Liver (tissue), 9 donors: Measurements from ENCODE around the gene C14orf180. TPM values are rescaled to one million over a fixed set of nuclear protein-coding genes. Genes with fewer than 3 reads are reported as not detected.

Experiments used
- DNase-seq: peaks from one replicate; pipeline ENCODE4 v3.0.0-alpha.2; 2017; ENCODE audit warnings: low spot score
- H3K27ac ChIP-seq, 2 donors: one replicate each; pipeline ENCODE4 v1.7.0; 2013; ENCODE audit warnings: inconsistent platforms in 2 of 2, low read length in 2 of 2, control low read depth in 1 of 2, low read depth in 1 of 2, mild to moderate bottlenecking in 1 of 2
- H3K27me3 ChIP-seq, 4 donors: one replicate each; pipeline versions ENCODE4 v1.6.1 to v1.7.0; 2013; ENCODE audit warnings: low read length in 3 of 4, inconsistent platforms in 1 of 4, mild to moderate bottlenecking in 1 of 4, moderate library complexity in 1 of 4; ENCODE audit not compliant: control insufficient read depth in 4 of 4, insufficient read depth in 4 of 4
- H3K36me3 ChIP-seq, 4 donors: one replicate each; pipeline versions ENCODE4 v1.6.1 to v1.7.0; 2013; ENCODE audit warnings: low read length in 3 of 4, mild to moderate bottlenecking in 3 of 4, low read depth in 1 of 4, moderate library complexity in 1 of 4; ENCODE audit not compliant: control insufficient read depth in 4 of 4, insufficient read depth in 3 of 4
- H3K4me1 ChIP-seq, 4 donors: one replicate each; pipeline versions ENCODE4 v1.6.1 to v1.7.0; 2013; ENCODE audit warnings: low read length in 3 of 4, mild to moderate bottlenecking in 3 of 4, moderate library complexity in 1 of 4; ENCODE audit not compliant: control insufficient read depth in 4 of 4, insufficient read depth in 4 of 4
- H3K4me3 ChIP-seq, 3 donors: one replicate each; pipeline versions ENCODE4 v1.6.1 to v1.7.0; 2013; ENCODE audit warnings: low read length in 3 of 3, control low read depth in 1 of 3, low read depth in 1 of 3, mild to moderate bottlenecking in 1 of 3
- H3K9ac ChIP-seq, 2 donors: one replicate each; pipeline ENCODE4 v1.7.0; 2013; ENCODE audit warnings: low read length in 2 of 2, mild to moderate bottlenecking in 2 of 2, moderate library complexity in 2 of 2, control low read depth in 1 of 2, low read depth in 1 of 2
- H3K9me3 ChIP-seq, 4 donors: one replicate each; pipeline versions ENCODE4 v1.6.1 to v1.7.0; 2013; ENCODE audit warnings: low read length in 3 of 4; ENCODE audit not compliant: control insufficient read depth in 4 of 4
- EGR1 ChIP-seq, 2 donors: IDR thresholded peaks; 2 replicates each; pipeline ENCODE4 v1.6.1; 2016 to 2018; ENCODE audit warnings: antibody characterized with exemption in 2 of 2, low read depth in 2 of 2
- FOXA1 ChIP-seq: IDR thresholded peaks from 2 replicates; pipeline ENCODE4 v1.6.1; 2016; ENCODE audit warnings: antibody characterized with exemption
- FOXA2 ChIP-seq: IDR thresholded peaks from 2 replicates; pipeline ENCODE4 v1.6.1; 2016; ENCODE audit warnings: antibody characterized with exemption
- GABPA ChIP-seq, 2 donors: IDR thresholded peaks in 1 of 2; conservative IDR thresholded peaks in 1 of 2; 2 replicates each; pipeline ENCODE4 v1.6.1; 2016; ENCODE audit warnings: antibody characterized with exemption in 2 of 2, mild to moderate bottlenecking in 1 of 2, moderate library complexity in 1 of 2
- HNF4A ChIP-seq, 2 donors: conservative IDR thresholded peaks; 2 replicates each; pipeline ENCODE4 v1.6.1; 2016; ENCODE audit warnings: antibody characterized with exemption in 2 of 2, mild to moderate bottlenecking in 2 of 2
- HNF4G ChIP-seq: IDR thresholded peaks from 2 replicates; pipeline ENCODE4 v1.6.1; 2016; ENCODE audit warnings: antibody characterized with exemption
- JUND ChIP-seq, 2 donors: IDR thresholded peaks; 2 replicates each; pipeline ENCODE4 v1.6.1; 2016; ENCODE audit warnings: antibody characterized with exemption in 2 of 2
- NR2F2 ChIP-seq: IDR thresholded peaks from 2 replicates; pipeline ENCODE4 v1.6.1; 2016; ENCODE audit warnings: antibody characterized with exemption
- RAD21 ChIP-seq, 2 donors: IDR thresholded peaks; 2 replicates each; pipeline ENCODE4 v1.6.1; 2016; ENCODE audit warnings: antibody characterized with exemption in 2 of 2, mild to moderate bottlenecking in 2 of 2
- RXRA ChIP-seq, 2 donors: IDR thresholded peaks; 2 replicates each; pipeline ENCODE4 v1.6.1; 2017 to 2018; ENCODE audit warnings: antibody characterized with exemption in 2 of 2, mild to moderate bottlenecking in 1 of 2
- SP1 ChIP-seq: IDR thresholded peaks from 2 replicates; pipeline ENCODE4 v1.6.1; 2018; ENCODE audit warnings: antibody characterized with exemption, mild to moderate bottlenecking
- TAF1 ChIP-seq: conservative IDR thresholded peaks from 2 replicates; pipeline ENCODE4 v1.6.1; 2016; ENCODE audit warnings: antibody characterized with exemption, mild to moderate bottlenecking
- YY1 ChIP-seq: IDR thresholded peaks from 2 replicates; pipeline ENCODE4 v1.6.1; 2016; ENCODE audit warnings: antibody characterized with exemption, mild to moderate bottlenecking
- ZBTB33 ChIP-seq: IDR thresholded peaks from 2 replicates; pipeline ENCODE4 v1.6.1; 2016; ENCODE audit warnings: antibody characterized with exemption
- WGBS: extraction: QIAGEN DNeasy Blood & Tissue Kit; methylation state at CpG from one replicate; pipeline ENCODE4 v1.1.7; 2013; 5-methylcytosine and 5-hydroxymethylcytosine counted together
- polyA plus RNA-seq, 2 donors: library from polyadenylated mRNA; stranded (reverse) in 1 of 2; unstranded in 1 of 2; fragments of 200-250 nt in 1 of 2; fragments of >200 nt in 1 of 2; fragmentation: Nextera tagmentation in 1 of 2; extraction: Ambion mirVana in 1 of 2; gene quantifications; one replicate each; pipeline versions ENCODE4 v1.2.1 to v1.2.3, GENCODE V29; 2013 to 2015
- total RNA-seq, 2 donors: library from RNA; depleted of rRNA; stranded (reverse); fragments of >200 nt; gene quantifications; one replicate each; pipeline ENCODE4 v1.2.3, GENCODE V29; 2014
- TF ChIP-seq, protein P1 (sequence below): fragments of 150-350 bp; IDR thresholded peaks from 2 replicates; pipeline ENCODE4 v1.5.1; 2017; ENCODE audit warnings: improper control_type of control experiment, low read depth, low read length; ENCODE audit not compliant: missing input control
- TF ChIP-seq, protein P2 (sequence below): IDR thresholded peaks from 2 replicates; pipeline ENCODE4 v1.6.1; 2016; ENCODE audit warnings: antibody characterized with exemption
- TF ChIP-seq, protein P3 (sequence below): IDR thresholded peaks from 2 replicates; pipeline ENCODE4 v1.6.1; 2016; ENCODE audit warnings: antibody characterized with exemption
- TF ChIP-seq, protein P4 (sequence below): IDR thresholded peaks from 2 replicates; pipeline ENCODE4 v1.6.1; 2016; ENCODE audit warnings: antibody characterized with exemption, mild to moderate bottlenecking
- donor health status: healthy.
- donor health status: healthy.
- donor health status: healthy.
- donor health status: healthy.
- donor health status: healthy.

C14orf180 gene
- total and polyA plus RNA-seq, 4 donors: 0.09 to 4.0 (median 2.9) TPM

GRCh38 chr14:104564744-104565679 is 14.6 kb upstream of the C14orf180 start:
- Histone ChIP-seq H3K27me3 (peaks cover 0 to 3% (median 0%) of the 10 kb centered on the region in 4 donors), H3K4me3 (no peak overlapping the region), H3K36me3 (no peaks in the 10 kb centered on the region), H3K9ac (no peak overlapping the region), H3K4me1 (peaks cover 0 to 3% (median 1%) of the 10 kb centered on the region in 4 donors), H3K27ac (no peak overlapping the region), H3K9me3 (no peaks in the 10 kb centered on the region)
- TF ChIP-seq HNF4A (conservative IDR thresholded peaks at IDR 0.05): no peak
- 73% methylated on average over 30 of the region's 30 CpGs for WGBS
- DNase-seq: no peak

DNA sequence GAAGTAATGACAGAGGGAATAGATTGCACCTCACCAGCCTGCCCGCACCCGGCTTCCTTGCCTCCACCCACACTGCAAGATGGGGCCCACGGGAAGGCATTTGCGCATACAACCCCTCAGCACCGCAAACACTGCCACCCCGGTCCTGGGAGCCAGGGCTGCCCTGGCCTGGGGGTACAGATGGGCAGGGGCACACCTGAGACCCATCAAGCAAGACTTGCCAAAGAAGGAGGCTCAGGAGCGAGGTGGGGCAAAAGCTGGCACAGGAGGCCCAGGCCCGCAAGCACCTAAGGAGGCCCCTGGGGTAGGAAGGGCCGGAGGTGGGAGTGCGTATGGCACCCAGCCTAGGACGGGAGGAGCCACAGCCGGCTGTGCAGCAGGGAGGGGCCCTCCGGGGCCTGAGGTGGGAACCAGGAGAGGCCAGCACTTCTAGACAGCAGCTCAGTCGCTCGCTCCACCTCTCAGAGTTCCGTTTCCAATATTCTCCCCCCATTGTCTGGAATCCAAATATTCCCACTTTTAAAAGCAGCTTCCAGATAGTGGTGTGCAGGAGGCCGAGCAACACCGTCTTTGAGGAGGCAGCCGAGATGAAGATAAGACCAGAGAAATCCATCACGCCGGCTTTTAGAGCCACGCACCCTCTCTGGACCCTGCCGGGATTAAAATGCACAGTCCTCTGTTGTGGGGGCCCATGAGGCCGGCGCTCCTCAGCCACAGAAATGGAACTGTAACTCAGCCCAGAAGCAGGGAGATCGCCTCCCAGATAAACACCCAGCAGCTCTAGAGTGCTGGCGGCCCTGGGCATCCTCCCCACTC is 12.2 kb upstream of the C14orf180 start:
- Histone ChIP-seq H3K27me3 (peaks cover 0 to 3% (median 0%) of the 10 kb centered on the region in 4 donors), H3K4me3 (no peak overlapping the region), H3K9ac (no peak overlapping the region), H3K36me3 (no peaks in the 10 kb centered on the region), H3K9me3 (no peaks in the 10 kb centered on the region), H3K27ac (no peak overlapping the region), H3K4me1 (peaks cover 0 to 3% (median 1%) of the 10 kb centered on the region in 4 donors)
- no peak for DNase-seq
- TF ChIP-seq HNF4G: no peak
- no peak for TF ChIP-seq NR2F2
- no peak for TF ChIP-seq TAF1
- no peak for TF ChIP-seq RXRA (IDR thresholded peaks at IDR 0.05)
- WGBS: 62% methylated on average over 27 of the region's 27 CpGs

- no peak for DNase-seq
- 72% methylated on average over 9 of the region's 9 CpGs for WGBS
- Histone ChIP-seq H3K9ac (no peak overlapping the region), H3K36me3 (no peaks in the 10 kb centered on the region), H3K27ac (no peak overlapping the region), H3K9me3 (no peaks in the 10 kb centered on the region), H3K4me1 (peaks cover 0 to 3% (median 1%) of the 10 kb centered on the region in 4 donors), H3K27me3 (peaks cover 0 to 3% (median 0%) of the 10 kb centered on the region in 4 donors), H3K4me3 (no peak overlapping the region)
- TF ChIP-seq, protein P1, sequence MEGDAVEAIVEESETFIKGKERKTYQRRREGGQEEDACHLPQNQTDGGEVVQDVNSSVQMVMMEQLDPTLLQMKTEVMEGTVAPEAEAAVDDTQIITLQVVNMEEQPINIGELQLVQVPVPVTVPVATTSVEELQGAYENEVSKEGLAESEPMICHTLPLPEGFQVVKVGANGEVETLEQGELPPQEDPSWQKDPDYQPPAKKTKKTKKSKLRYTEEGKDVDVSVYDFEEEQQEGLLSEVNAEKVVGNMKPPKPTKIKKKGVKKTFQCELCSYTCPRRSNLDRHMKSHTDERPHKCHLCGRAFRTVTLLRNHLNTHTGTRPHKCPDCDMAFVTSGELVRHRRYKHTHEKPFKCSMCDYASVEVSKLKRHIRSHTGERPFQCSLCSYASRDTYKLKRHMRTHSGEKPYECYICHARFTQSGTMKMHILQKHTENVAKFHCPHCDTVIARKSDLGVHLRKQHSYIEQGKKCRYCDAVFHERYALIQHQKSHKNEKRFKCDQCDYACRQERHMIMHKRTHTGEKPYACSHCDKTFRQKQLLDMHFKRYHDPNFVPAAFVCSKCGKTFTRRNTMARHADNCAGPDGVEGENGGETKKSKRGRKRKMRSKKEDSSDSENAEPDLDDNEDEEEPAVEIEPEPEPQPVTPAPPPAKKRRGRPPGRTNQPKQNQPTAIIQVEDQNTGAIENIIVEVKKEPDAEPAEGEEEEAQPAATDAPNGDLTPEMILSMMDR: no peak
- no peak for TF ChIP-seq FOXA1
- TF ChIP-seq NR2F2: no peak
- no peak for TF ChIP-seq HNF4A (conservative IDR thresholded peaks at IDR 0.05)
- no peak for TF ChIP-seq YY1
- TF ChIP-seq HNF4G: no peak
- TF ChIP-seq TAF1: no peak
- TF ChIP-seq SP1: no peak
- TF ChIP-seq, protein P2, sequence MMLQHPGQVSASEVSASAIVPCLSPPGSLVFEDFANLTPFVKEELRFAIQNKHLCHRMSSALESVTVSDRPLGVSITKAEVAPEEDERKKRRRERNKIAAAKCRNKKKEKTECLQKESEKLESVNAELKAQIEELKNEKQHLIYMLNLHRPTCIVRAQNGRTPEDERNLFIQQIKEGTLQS: no peak
- no peak for TF ChIP-seq JUND (IDR thresholded peaks at IDR 0.05)
- no peak for TF ChIP-seq GABPA (IDR thresholded peaks at IDR 0.05 in 1 of 2, conservative IDR thresholded peaks at IDR 0.05 in 1 of 2)
- TF ChIP-seq, protein P3, sequence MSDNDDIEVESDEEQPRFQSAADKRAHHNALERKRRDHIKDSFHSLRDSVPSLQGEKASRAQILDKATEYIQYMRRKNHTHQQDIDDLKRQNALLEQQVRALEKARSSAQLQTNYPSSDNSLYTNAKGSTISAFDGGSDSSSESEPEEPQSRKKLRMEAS: no peak
- TF ChIP-seq RAD21 (IDR thresholded peaks at IDR 0.05): no peak
- no peak for TF ChIP-seq RXRA (IDR thresholded peaks at IDR 0.05)
- no peak for TF ChIP-seq EGR1 (IDR thresholded peaks at IDR 0.05; ENCODE audit: low read depth in 2 of 2)
- no peak for TF ChIP-seq FOXA2
- TF ChIP-seq, protein P4, sequence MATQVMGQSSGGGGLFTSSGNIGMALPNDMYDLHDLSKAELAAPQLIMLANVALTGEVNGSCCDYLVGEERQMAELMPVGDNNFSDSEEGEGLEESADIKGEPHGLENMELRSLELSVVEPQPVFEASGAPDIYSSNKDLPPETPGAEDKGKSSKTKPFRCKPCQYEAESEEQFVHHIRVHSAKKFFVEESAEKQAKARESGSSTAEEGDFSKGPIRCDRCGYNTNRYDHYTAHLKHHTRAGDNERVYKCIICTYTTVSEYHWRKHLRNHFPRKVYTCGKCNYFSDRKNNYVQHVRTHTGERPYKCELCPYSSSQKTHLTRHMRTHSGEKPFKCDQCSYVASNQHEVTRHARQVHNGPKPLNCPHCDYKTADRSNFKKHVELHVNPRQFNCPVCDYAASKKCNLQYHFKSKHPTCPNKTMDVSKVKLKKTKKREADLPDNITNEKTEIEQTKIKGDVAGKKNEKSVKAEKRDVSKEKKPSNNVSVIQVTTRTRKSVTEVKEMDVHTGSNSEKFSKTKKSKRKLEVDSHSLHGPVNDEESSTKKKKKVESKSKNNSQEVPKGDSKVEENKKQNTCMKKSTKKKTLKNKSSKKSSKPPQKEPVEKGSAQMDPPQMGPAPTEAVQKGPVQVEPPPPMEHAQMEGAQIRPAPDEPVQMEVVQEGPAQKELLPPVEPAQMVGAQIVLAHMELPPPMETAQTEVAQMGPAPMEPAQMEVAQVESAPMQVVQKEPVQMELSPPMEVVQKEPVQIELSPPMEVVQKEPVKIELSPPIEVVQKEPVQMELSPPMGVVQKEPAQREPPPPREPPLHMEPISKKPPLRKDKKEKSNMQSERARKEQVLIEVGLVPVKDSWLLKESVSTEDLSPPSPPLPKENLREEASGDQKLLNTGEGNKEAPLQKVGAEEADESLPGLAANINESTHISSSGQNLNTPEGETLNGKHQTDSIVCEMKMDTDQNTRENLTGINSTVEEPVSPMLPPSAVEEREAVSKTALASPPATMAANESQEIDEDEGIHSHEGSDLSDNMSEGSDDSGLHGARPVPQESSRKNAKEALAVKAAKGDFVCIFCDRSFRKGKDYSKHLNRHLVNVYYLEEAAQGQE: no peak
- TF ChIP-seq ZBTB33: no peak
These were observed 11.7 kb upstream of the C14orf180 start for GRCh38 chr14:104567957-104568225.
